Central memory CD8-positive, alpha-beta T cell (primary cell): Measurements from ENCODE around the gene LPP.

Source experiments
- ATAC-seq: fragments of 150-1000 bp; cut with Tn5 transposase; replicated peaks from 2 replicates; pipeline ENCODE4 v1.10.0; 2022; ENCODE audit warnings: mild to moderate bottlenecking, moderate FRiP score, moderate number of reproducible peaks; ENCODE audit not compliant: poor library complexity, severe bottlenecking; ENCODE audit errors: extremely low read depth
- DNase-seq, 2 donors: peaks; one replicate each; pipeline ENCODE4 v3.0.0; 2021; ENCODE audit warnings: low spot score in 2 of 2
- H3K27ac Mint-ChIP-seq: one replicate; pipeline ENCODE4 v1.8.0; 2022; ENCODE audit warnings: low read depth, mild to moderate bottlenecking, moderate library complexity, mixed read lengths
- H3K27me3 Mint-ChIP-seq: one replicate; pipeline ENCODE4 v1.8.0; 2022; ENCODE audit warnings: mixed read lengths
- H3K36me3 Mint-ChIP-seq: one replicate; pipeline ENCODE4 v1.8.0; 2022; ENCODE audit warnings: mild to moderate bottlenecking, moderate library complexity, mixed read lengths; ENCODE audit not compliant: insufficient read depth
- H3K4me1 Mint-ChIP-seq: one replicate; pipeline ENCODE4 v1.8.0; 2022; ENCODE audit warnings: mixed read lengths
- H3K4me3 Mint-ChIP-seq: one replicate; pipeline ENCODE4 v1.8.0; 2022; ENCODE audit warnings: mild to moderate bottlenecking, moderate library complexity, mixed read lengths
- H3K9me3 Mint-ChIP-seq: one replicate; pipeline ENCODE4 v1.8.0; 2022; ENCODE audit warnings: mixed read lengths

Gene LPP

DNA sequence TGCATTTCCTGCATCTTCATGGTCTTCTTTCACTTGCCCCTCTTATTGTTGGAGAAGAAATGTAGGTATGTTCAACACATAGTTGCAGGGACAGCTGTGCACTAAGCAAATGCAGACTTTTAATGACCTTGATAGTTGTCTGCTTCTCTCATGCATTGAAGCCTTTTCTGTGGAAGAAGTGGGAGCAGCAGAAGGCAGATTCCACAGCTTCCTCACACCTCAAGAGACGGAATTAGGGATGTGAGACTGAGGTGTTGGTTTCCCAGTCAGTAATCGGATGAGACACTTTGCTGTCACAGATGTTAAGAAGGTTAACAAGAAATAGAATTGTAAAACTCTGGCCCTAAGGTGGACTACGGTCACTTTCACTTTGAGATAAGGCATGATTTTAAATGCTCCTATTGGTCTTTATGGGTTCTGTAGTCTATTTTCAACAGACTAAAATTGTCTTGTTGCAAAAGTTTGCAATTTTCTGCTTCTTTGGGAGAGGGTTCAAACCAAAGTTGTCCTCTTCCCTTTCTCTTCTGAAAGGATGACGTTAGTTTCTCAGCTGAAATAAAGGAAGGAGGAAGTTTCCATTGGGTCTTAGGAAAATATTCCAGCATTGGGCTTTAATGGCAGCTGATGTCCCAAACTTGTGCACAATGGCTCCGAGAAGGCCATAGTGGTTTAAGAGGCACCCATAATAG lies 117.4 kb downstream of the LPP start:
- DNase-seq (no peak), ATAC-seq (no peak)
- Mint-ChIP-seq H3K27me3 (no peaks in the 10 kb centered on the region), H3K9me3 (no peaks in the 10 kb centered on the region), H3K4me3 (no peak overlapping the region), H3K27ac (no peak overlapping the region), H3K4me1 (peaks cover 38% of the 10 kb centered on the region), H3K36me3 (no peaks in the 10 kb centered on the region)

DNA sequence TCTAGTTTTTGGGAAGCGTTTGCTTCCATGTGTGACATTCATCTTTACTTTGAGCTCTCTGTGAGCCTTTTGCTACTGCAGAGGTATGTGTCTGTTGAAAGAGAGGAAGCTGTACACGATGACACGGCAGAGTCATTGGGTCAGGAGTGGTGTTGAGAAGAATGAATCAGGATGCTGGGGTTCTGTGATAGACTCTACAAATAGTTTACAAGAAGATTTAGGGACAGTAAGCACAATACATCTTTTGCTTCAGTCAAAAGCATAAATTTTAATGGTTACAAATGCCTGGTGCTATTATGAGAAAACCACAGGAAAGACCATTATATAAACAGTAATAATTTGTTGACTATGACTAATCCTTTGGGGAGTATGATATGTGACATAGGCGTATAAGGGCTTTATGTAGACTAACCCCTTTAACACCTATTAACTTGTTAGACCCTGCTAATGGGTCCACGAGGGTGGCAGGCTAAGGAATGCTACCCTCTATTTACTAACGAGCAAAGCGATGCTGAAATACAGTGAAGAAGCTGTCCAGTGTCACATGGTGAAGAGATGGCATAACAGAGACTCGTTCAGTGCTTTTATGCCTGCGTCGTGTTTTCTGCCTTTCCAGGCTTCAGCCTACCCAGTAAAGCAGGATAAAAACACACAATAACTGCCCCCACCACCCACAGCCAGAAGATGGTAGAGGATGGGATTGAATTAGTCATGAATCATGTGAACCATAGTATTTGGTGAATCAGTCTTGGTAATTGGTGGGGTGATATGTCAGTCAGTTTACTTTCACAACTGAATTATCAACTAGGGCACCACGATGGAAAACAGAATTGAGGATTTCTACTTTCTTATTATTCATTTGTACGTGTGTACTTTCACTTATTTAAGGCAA lies 118.8 kb downstream of the LPP start:
- H3K4me3 Mint-ChIP-seq: no peak overlapping the region
- peaks cover 43% of the 10 kb centered on the region for H3K4me1 Mint-ChIP-seq
- DNase-seq (no peak), ATAC-seq (no peak)
- no peaks in the 10 kb centered on the region for H3K27me3 Mint-ChIP-seq
- no peaks in the 10 kb centered on the region for H3K36me3 Mint-ChIP-seq
- no peak overlapping the region for H3K27ac Mint-ChIP-seq
- no peaks in the 10 kb centered on the region for H3K9me3 Mint-ChIP-seq

DNA sequence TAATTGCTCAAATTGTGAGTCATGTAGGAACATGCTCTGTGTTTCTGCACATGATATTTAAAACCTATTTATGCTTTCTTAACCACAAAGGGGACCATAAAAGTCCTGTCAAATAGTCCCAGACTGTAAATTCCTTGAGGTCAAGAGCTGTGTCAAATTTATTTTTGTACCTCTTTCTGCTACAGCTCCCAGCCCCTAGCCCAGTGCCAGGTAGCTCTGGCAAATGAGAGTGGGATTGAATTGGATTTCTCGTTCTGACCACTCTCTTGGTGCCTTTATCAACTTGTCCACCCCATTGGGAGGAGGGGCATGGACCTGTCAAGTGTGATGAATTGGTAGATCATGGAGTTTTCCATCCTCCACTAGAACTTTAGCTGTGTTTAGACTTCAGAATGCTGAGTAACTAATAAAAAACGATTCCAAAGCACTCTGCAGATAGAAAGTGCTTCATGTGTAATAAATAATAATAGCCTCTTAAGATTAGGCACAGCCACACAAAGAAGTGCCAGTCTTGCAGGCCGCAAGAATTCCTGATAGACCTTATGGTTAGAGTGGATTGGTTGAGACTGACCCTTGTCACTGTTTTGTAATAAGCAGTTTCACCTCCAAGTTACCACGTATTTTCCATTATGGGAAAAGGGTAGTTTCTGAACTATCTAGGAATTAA lies 120.4 kb downstream of the LPP start:
- no peaks in the 10 kb centered on the region for H3K27me3 Mint-ChIP-seq
- peaks cover 41% of the 10 kb centered on the region for H3K4me1 Mint-ChIP-seq
- no peak for ATAC-seq
- H3K36me3 Mint-ChIP-seq: no peaks in the 10 kb centered on the region
- no peaks in the 10 kb centered on the region for H3K9me3 Mint-ChIP-seq
- DNase-seq: no peak
- H3K4me3 Mint-ChIP-seq: no peak overlapping the region
- H3K27ac Mint-ChIP-seq: no peak overlapping the region

DNA sequence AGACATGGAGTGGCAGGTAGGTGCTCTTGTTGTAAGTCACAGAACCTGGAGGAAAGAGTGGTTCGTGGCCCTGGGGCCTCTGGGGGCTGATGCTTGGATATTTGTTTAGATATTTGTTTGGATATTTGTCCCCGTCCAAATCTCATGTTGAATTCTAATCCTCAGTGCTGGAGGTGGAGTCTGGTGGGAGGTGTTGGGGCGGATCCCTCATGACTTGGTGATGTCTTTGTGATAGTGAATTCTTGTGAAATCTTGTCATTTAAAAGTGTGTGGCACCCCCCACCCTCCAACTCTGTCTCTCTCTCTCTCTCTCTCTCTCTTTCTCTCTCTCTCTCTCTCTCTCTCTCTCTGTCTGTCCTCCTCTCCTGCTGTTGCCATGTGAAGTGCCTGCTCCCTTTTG lies 122.4 kb downstream of the LPP start:
- ATAC-seq: no peak

DNA sequence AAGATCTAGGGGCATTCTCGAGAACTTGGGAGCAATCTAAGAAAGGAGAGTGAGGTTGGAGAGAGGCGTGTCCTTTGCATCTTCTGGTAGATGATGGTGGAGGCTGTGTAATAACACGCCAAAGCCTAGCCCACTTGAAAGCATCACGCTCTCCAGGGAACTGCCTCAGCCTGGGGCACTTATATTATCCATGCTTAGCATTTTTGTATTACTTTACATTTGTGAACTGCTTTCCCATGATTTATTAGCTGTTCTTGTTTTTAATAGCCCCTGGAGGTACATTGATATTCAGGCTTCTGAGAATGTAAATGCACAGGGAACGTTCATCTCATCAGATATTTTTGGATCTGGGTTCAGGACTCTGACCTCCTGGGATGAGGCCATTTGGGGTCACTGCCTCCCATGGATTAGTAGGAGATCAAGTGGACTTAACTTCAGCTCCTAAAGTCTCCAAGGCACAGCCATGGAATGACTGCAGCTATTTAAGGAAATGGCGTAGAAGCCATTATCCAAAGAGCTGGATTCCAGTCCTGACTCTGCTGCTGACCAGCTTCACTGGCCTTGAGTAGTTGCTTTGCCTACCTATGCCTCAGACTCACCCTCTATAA lies 124.9 kb downstream of the LPP start:
- Mint-ChIP-seq H3K4me1 (peaks cover 37% of the 10 kb centered on the region), H3K4me3 (no peak overlapping the region), H3K27ac (no peak overlapping the region), H3K9me3 (no peaks in the 10 kb centered on the region), H3K27me3 (no peaks in the 10 kb centered on the region), H3K36me3 (no peaks in the 10 kb centered on the region)
- DNase-seq (no peak), ATAC-seq (no peak)

More for the DNA sequence above, 122.4 kb downstream of the LPP start:
- Mint-ChIP-seq H3K9me3 (no peaks in the 10 kb centered on the region), H3K4me1 (peaks cover 38% of the 10 kb centered on the region), H3K27ac (peak overlapping the region; percentile 76), H3K4me3 (no peak overlapping the region), H3K36me3 (no peaks in the 10 kb centered on the region), H3K27me3 (no peaks in the 10 kb centered on the region)
- no peak for DNase-seq

DNA sequence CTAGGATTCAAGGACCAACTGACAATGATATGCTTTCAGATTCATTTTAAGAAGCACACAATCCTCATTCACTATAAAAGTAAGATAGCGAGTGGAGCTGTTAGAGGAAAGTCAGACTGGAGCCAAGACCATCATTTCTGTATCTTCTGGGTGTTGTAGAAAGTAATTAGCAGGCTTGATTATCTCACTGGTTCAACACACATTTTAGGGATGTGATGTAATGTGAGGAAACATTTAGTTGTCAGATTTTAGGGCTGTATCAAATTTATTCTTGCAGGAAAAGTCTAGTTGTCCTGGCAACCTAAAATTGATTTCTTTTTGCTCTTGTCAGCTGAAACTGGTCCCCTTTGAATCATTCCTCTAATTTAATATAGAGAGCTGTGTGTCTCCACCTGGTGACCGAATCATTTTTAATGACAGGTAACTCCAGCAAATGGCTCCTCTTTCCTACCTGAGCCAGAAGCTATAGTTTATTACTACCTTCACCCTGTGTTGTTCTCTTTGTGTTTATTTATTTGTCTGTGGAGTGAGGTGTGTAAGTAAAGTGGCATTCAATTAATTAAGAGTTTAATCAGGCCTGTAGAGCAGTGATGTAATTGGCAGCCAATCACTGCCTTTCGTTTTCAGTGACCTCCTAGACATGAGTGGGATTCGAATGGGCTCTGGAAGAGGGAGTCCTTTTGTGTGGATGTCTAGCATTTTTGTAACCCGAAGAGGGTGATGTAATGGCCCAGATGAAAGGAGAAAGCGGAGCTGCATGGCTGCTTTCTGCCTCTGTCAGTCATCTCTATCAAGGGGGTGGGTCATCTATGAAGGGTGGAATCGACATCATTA lies 125.8 kb downstream of the LPP start:
- Mint-ChIP-seq H3K4me1 (peaks cover 46% of the 10 kb centered on the region), H3K4me3 (no peak overlapping the region), H3K9me3 (no peaks in the 10 kb centered on the region), H3K36me3 (no peaks in the 10 kb centered on the region), H3K27ac (no peak overlapping the region), H3K27me3 (no peaks in the 10 kb centered on the region)
- ATAC-seq (no peak), DNase-seq (no peak)

DNA sequence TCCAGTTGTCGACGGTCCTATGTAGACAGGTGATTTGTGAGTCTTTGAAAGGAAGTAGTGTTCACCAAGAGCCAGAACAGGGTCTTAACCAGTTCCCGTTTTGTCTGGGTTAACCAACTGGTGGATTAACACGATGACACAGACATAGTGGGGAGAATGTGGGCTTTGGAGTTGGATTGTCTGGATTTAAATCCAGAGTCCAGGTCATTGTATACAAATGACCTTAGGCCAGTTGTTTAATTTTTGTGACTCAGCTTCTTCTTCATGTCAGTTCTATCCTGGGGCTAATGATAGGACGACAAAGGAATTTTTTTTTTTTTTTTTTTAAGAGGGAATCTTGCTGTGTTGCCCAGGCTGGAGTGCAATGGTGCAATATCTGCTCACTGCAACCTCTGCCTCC lies 126.7 kb downstream of the LPP start:
- H3K4me1 Mint-ChIP-seq: peaks cover 54% of the 10 kb centered on the region
- DNase-seq (no peak), ATAC-seq (no peak)
- H3K9me3 Mint-ChIP-seq: no peaks in the 10 kb centered on the region
- no peaks in the 10 kb centered on the region for H3K36me3 Mint-ChIP-seq
- H3K4me3 Mint-ChIP-seq: no peak overlapping the region
- no peak overlapping the region for H3K27ac Mint-ChIP-seq
- H3K27me3 Mint-ChIP-seq: no peaks in the 10 kb centered on the region

DNA sequence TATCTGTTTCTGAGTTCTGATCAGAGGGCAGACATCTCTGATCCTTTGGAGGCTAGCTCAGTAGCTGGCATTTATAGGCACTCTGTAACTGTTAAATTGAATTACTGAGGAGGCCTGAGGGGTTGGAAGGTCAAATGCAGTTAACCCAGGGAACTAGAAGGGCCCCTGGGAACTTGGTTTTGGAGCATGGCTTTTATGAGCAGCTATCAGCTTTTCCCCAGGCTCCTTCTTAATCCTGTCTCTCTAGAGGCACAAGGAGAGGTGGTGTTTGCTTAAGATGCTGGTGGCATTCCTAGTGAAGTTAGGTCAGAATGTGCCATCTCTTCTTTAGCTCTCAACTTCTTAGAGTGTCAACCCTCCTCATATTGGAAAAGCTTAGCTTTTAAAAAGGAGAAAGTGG lies 128.9 kb downstream of the LPP start:
- Mint-ChIP-seq H3K9me3 (no peaks in the 10 kb centered on the region), H3K27me3 (no peaks in the 10 kb centered on the region), H3K36me3 (peaks cover 3% of the 10 kb centered on the region), H3K4me3 (no peak overlapping the region), H3K4me1 (peaks cover 56% of the 10 kb centered on the region), H3K27ac (no peak overlapping the region)
- no peak for ATAC-seq
- no peak for DNase-seq

DNA sequence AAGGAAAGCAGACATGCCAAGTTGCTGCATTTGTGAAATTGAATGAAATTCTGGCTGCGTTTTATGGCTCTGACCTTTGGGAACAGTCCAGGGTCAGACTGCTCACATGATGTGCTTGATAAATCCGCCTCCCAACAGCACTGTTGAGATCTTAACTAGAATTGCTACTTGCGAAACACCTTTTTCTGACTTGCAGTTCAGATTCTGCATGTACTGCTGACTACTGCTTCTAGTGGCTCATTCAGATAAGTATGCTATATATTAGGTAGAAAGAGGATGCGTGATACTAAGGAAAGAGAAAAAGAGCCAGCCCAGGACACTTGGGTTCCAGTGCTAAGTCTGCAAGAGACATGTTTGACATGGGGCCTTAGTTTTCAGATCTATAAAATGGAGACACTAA lies 129.4 kb downstream of the LPP start:
- Mint-ChIP-seq H3K4me3 (no peak overlapping the region), H3K4me1 (peaks cover 56% of the 10 kb centered on the region), H3K36me3 (peaks cover 3% of the 10 kb centered on the region), H3K27ac (no peak overlapping the region), H3K27me3 (no peaks in the 10 kb centered on the region), H3K9me3 (no peaks in the 10 kb centered on the region)
- DNase-seq (no peak), ATAC-seq (no peak)

DNA sequence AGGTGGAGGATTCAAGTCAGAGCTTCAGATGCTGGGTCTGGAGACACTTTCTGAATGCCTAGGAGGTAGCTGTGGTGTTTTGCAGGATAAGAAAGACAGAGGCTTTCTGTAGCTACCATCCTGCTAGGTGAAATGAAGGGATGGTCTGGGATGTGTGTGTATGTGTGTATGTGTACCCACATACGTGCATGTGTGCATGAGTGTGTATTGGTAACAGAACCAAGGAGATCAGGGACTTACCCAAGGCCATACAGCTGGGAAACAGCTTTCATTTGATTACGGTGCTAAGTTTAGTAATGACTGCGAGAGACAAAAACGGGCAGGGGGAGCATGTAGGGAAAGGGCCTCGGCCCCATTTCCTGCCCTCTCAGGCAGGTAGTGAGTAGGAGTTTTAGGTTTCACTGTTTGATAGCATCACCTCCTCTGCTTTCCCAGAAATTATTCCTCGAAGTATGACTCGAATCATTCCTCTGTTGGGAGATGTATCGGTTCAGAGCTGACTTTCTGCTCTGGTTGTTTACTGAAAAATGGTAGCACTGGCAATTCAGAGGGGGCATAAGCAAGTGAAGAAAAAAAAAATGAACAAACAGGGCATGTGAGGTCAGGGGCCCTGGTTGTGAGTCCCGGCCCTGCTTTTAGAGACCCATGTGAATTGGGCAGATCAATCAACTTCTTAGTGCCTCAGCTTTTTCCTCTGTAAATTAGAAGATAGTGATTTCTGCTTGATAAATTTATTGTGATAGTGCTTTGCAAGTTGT lies 130.7 kb downstream of the LPP start:
- H3K4me1 Mint-ChIP-seq: peaks cover 50% of the 10 kb centered on the region
- peak overlapping the region; percentile 41 for H3K27ac Mint-ChIP-seq
- ATAC-seq (peak; percentile 36), DNase-seq (no peak)
- peaks cover 3% of the 10 kb centered on the region for H3K36me3 Mint-ChIP-seq
- no peak overlapping the region for H3K4me3 Mint-ChIP-seq
- no peaks in the 10 kb centered on the region for H3K27me3 Mint-ChIP-seq
- no peaks in the 10 kb centered on the region for H3K9me3 Mint-ChIP-seq

DNA sequence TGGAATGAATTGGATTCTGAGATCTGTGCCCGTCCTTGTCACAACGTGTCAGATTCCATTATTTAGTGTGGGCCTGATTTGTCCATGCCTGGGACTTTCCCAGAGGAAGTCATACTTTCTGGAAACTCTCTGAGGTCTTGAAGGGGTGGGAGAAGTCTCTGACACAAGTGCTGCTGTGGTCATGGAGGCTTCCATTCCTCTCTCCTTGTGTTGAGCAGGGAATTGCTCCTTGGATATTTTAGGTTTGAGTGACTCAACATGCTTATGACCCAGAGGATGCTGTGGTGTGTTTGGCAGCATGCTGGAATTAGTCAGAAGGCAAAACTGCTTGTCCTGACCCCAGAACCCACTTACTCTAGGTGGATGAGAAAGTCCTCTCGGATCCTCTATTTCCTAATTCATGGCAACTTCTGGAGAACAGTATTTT lies 132.1 kb downstream of the LPP start:
- Mint-ChIP-seq H3K4me3 (no peak overlapping the region), H3K27ac (no peak overlapping the region), H3K4me1 (peaks cover 45% of the 10 kb centered on the region), H3K9me3 (no peaks in the 10 kb centered on the region), H3K27me3 (no peaks in the 10 kb centered on the region), H3K36me3 (peaks cover 5% of the 10 kb centered on the region)
- ATAC-seq: no peak
- no peak for DNase-seq
